ENCODE measurements around the gene ABHD8.

Gene ABHD8

GRCh38 chr19:17292301-17293074 lies 10.7 kb downstream of the ABHD8 start:
- Histone ChIP-seq H3K9me3 (ENCODE audit: low read depth, low read length) (no peaks in the 10 kb centered on the region), H3K27ac (no peak overlapping the region), H3K9ac (ENCODE audit: insufficient read length) (peak overlapping the region; percentile 59), H3K4me3 (peak overlapping the region; percentile 91), H3K36me3 (ENCODE audit: insufficient read depth, low read length) (no peaks in the 10 kb centered on the region; the same call in 1 of the 2 replicates)
- no peak for DNase-seq (ENCODE audit: low read depth, low spot score)
- peak; percentile 69 for TF ChIP-seq POLR2AphosphoS5 (IDR thresholded peaks at IDR 0.05; ENCODE audit: borderline replicate concordance, low read depth, low read length)
- TF ChIP-seq FOXP2 (optimal IDR thresholded peaks at IDR 0.05; ENCODE audit: control extremely low read depth, extremely low read length, insufficient read depth), result no peak
- TF ChIP-seq EZH2 (IDR thresholded peaks at IDR 0.05), result no peak

DNA sequence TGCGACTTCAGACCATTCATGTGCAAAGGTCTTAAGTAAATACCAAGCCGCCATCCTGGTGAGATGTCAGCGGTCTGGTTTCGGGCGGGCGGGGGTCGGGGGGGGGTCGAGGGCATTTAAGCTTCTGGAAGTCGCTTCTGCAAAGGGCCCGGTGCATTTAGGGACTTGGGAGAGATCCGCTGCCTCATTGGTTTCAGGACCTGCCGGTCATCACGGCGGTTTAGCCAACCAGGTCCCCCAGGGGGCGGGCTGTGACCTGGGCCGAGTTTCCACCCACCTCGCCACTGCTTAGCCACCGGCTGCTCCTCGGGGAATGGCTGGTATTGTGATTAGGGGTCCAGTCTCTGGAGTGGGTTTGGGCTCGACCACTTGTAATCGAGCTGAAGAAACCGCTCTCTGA lies 13.7 kb downstream of the ABHD8 start:
- Histone ChIP-seq H3K9me3 (ENCODE audit: low read depth, low read length) (no peaks in the 10 kb centered on the region), H3K36me3 (ENCODE audit: insufficient read depth, low read length) (no peaks in the 10 kb centered on the region; the same call in 1 of the 2 replicates), H3K4me3 (no peak overlapping the region), H3K9ac (ENCODE audit: insufficient read length) (no peak overlapping the region), H3K27ac (no peak overlapping the region)
- DNase-seq (ENCODE audit: low read depth, low spot score), result no peak
- TF ChIP-seq POLR2AphosphoS5 (IDR thresholded peaks at IDR 0.05; ENCODE audit: borderline replicate concordance, low read depth, low read length) (no peak), EZH2 (IDR thresholded peaks at IDR 0.05) (no peak), FOXP2 (optimal IDR thresholded peaks at IDR 0.05; ENCODE audit: control extremely low read depth, extremely low read length, insufficient read depth) (no peak)

DNA sequence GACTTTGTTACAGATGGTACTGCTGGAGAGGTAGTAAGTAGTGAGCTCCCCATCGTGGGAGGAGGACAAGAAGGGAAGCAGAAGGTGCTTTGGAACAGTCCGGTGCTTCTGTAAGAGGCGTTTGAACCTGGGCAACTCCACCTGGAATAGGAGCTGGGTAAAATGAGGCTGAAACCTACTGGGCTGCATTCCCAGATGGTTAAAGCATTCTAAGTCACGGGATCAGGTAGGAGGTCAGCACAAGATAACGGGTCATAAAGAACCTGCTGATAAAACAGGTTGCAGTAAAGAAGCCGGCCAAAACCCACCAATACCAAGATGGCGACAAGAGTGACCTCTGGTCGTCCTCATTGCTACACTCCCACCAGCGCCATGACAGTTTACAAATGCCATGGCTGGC lies 16.5 kb downstream of the ABHD8 start:
- H3K9ac ChIP-seq (ENCODE audit: insufficient read length), result no peak overlapping the region
- no peak overlapping the region for H3K4me3 ChIP-seq
- peaks cover 8% of the 10 kb centered on the region; the same call in 1 of the 2 replicates for H3K36me3 ChIP-seq (ENCODE audit: insufficient read depth, low read length)
- no peaks in the 10 kb centered on the region for H3K9me3 ChIP-seq (ENCODE audit: low read depth, low read length)
- H3K27ac ChIP-seq, result no peak overlapping the region
- TF ChIP-seq POLR2AphosphoS5 (IDR thresholded peaks at IDR 0.05; ENCODE audit: borderline replicate concordance, low read depth, low read length) (no peak), FOXP2 (optimal IDR thresholded peaks at IDR 0.05; ENCODE audit: control extremely low read depth, extremely low read length, insufficient read depth) (no peak), EZH2 (IDR thresholded peaks at IDR 0.05) (no peak)
- no peak for DNase-seq (ENCODE audit: low read depth, low spot score)

DNA sequence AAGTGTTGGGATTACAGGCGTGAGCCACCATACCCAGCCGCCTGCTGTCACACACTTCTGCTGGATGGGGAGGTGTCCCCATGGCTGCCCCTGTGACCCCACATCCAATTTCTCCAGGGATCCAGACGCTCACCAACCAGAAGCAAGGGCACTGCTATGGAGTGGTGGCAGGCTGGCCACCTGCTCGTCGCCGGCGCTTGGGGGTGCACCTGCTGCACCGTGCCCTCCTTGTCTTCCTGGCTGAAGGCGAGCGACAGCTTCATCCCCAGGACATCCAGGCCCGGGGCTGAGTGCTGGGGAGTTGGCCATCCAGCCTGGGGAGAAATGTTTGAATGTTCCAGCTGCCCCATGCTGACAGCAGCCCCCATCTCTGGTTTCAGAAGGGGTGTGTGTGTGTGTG lies 17.0 kb downstream of the ABHD8 start:
- H3K4me3 ChIP-seq, result no peak overlapping the region
- no peak for DNase-seq (ENCODE audit: low read depth, low spot score)
- H3K27ac ChIP-seq, result no peak overlapping the region
- H3K9ac ChIP-seq (ENCODE audit: insufficient read length), result no peak overlapping the region
- peaks cover 8% of the 10 kb centered on the region; the same call in 1 of the 2 replicates for H3K36me3 ChIP-seq (ENCODE audit: insufficient read depth, low read length)
- TF ChIP-seq POLR2AphosphoS5 (IDR thresholded peaks at IDR 0.05; ENCODE audit: borderline replicate concordance, low read depth, low read length), result no peak
- no peak for TF ChIP-seq FOXP2 (optimal IDR thresholded peaks at IDR 0.05; ENCODE audit: control extremely low read depth, extremely low read length, insufficient read depth)
- TF ChIP-seq EZH2 (IDR thresholded peaks at IDR 0.05), result no peak
- H3K9me3 ChIP-seq (ENCODE audit: low read depth, low read length), result no peaks in the 10 kb centered on the region

DNA sequence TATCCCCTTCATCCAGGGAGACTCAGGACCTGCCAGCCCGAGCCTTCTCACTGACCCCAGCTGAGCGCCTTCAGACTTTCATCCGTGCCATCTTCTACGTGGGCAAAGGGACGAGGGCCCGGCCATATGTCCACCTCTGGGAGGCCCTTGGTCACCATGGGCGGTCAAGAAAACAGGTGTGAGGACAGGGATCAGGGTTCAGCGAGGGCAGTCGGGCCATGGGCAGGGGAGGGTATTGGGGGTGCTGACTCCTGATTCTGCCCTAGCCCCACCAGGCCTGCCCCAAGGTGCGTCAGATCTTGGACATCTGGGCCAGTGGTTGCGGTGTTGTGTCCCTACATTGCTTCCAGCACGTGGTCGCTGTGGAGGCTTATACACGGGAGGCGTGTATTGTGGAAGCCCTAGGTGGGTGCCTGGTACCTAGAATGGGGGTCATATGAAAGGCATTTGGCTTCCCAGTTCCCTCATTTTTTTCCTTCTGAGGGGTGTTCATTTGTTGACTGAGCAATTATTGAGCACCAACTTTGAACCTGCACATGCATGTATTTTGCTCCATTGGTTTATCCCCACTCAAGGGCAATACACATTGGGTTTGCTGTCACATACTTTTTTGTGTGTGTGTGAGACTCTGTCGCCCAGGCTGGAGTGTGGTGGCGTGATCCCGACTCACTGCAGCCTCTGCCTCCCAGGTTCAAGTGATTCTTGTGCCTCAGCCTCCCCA lies 17.6 kb downstream of the ABHD8 start:
- Histone ChIP-seq H3K27ac (no peak overlapping the region), H3K36me3 (ENCODE audit: insufficient read depth, low read length) (peaks cover 8% of the 10 kb centered on the region; the same call in 1 of the 2 replicates), H3K9me3 (ENCODE audit: low read depth, low read length) (no peaks in the 10 kb centered on the region), H3K9ac (ENCODE audit: insufficient read length) (no peak overlapping the region), H3K4me3 (no peak overlapping the region)
- TF ChIP-seq POLR2AphosphoS5 (IDR thresholded peaks at IDR 0.05; ENCODE audit: borderline replicate concordance, low read depth, low read length) (no peak), FOXP2 (optimal IDR thresholded peaks at IDR 0.05; ENCODE audit: control extremely low read depth, extremely low read length, insufficient read depth) (no peak), EZH2 (IDR thresholded peaks at IDR 0.05) (no peak)
- no peak for DNase-seq (ENCODE audit: low read depth, low spot score)

GRCh38 chr19:17283504-17283996 lies 19.7 kb downstream of the ABHD8 start:
- H3K4me3 ChIP-seq, result no peak overlapping the region
- no peak for DNase-seq (ENCODE audit: low read depth, low spot score)
- H3K9ac ChIP-seq (ENCODE audit: insufficient read length), result no peak overlapping the region
- no peak for TF ChIP-seq FOXP2 (optimal IDR thresholded peaks at IDR 0.05; ENCODE audit: control extremely low read depth, extremely low read length, insufficient read depth)
- no peak for TF ChIP-seq EZH2 (IDR thresholded peaks at IDR 0.05)
- no peak for TF ChIP-seq POLR2AphosphoS5 (IDR thresholded peaks at IDR 0.05; ENCODE audit: borderline replicate concordance, low read depth, low read length)
- H3K27ac ChIP-seq, result no peak overlapping the region
- no peaks in the 10 kb centered on the region for H3K9me3 ChIP-seq (ENCODE audit: low read depth, low read length)
- peaks cover 8% of the 10 kb centered on the region; the same call in 1 of the 2 replicates for H3K36me3 ChIP-seq (ENCODE audit: insufficient read depth, low read length)

- TF ChIP-seq EZH2 (IDR thresholded peaks at IDR 0.05), result no peak
- no peak for TF ChIP-seq FOXP2 (optimal IDR thresholded peaks at IDR 0.05; ENCODE audit: control extremely low read depth, extremely low read length, insufficient read depth)
- peak; percentile 20; the same call in 1 of the 2 replicates for TF ChIP-seq POLR2AphosphoS5 (IDR thresholded peaks at IDR 0.05; ENCODE audit: borderline replicate concordance, low read depth, low read length)
- DNase-seq (ENCODE audit: low read depth, low spot score), result no peak
- Histone ChIP-seq H3K27ac (no peak overlapping the region), H3K9ac (ENCODE audit: insufficient read length) (peak overlapping the region; percentile 43), H3K4me3 (peak overlapping the region; percentile 78), H3K9me3 (ENCODE audit: low read depth, low read length) (no peaks in the 10 kb centered on the region), H3K36me3 (ENCODE audit: insufficient read depth, low read length) (peaks cover 8% of the 10 kb centered on the region; the same call in 1 of the 2 replicates)
Observed at GRCh38 chr19:17282488-17283125, 20.6 kb downstream of the ABHD8 start.

Data from SK-N-MC (cell line).